Smooth muscle cell (in vitro differentiated cells): ENCODE results near the gene REPIN1. TPM values are rescaled to one million over a fixed set of nuclear protein-coding genes. Genes with fewer than 3 reads are reported as not detected.

Experiments
- DNase-seq: peaks from one replicate; lab custom pipeline; 2025; ENCODE audit not compliant: unreplicated experiment; lab: John Stamatoyannopoulos, UW
- H2AFZ ChIP-seq: fragments of 200-600 bp; sonication (generic); 2 replicates; pipeline ENCODE4 v1.6.0; 2016; ENCODE audit warnings: antibody characterized with exemption, low read depth, mild to moderate bottlenecking
- H3F3A ChIP-seq: fragments of 200-600 bp; sonication (generic); 2 replicates; pipeline ENCODE4 v1.6.0; 2017; ENCODE audit warnings: antibody characterized with exemption, low read depth
- H3K27ac ChIP-seq: fragments of 200-600 bp; sonication (generic); 2 replicates; pipeline ENCODE4 v1.5.1; 2016; ENCODE audit warnings: low read depth, mild to moderate bottlenecking
- H3K27me3 ChIP-seq: fragments of 200-600 bp; sonication (generic); 2 replicates; pipeline ENCODE4 v1.6.1; 2016; ENCODE audit warnings: low read depth, mild to moderate bottlenecking
- H3K36me3 ChIP-seq: fragments of 200-600 bp; sonication (generic); 2 replicates; pipeline ENCODE4 v1.5.1; 2016; ENCODE audit warnings: low read depth
- H3K4me1 ChIP-seq: fragments of 200-600 bp; sonication (generic); 2 replicates; pipeline ENCODE4 v1.5.1; 2016; ENCODE audit warnings: low read depth
- H3K4me2 ChIP-seq: fragments of 200-600 bp; sonication (generic); 2 replicates; pipeline ENCODE4 v1.6.0; 2016; ENCODE audit warnings: mild to moderate bottlenecking
- H3K4me3 ChIP-seq: fragments of 200-600 bp; sonication (generic); 2 replicates; pipeline ENCODE4 v1.5.1; 2016; ENCODE audit warnings: mild to moderate bottlenecking
- H3K79me2 ChIP-seq: fragments of 200-600 bp; sonication (generic); 2 replicates; pipeline ENCODE4 v1.6.0; 2016; ENCODE audit warnings: low read depth, mild to moderate bottlenecking
- H3K9ac ChIP-seq: fragments of 200-600 bp; sonication (generic); 2 replicates; pipeline ENCODE4 v1.6.0; 2016; ENCODE audit warnings: low read depth
- H3K9me3 ChIP-seq: fragments of 200-600 bp; sonication (generic); replicated peaks from 2 replicates; pipeline ENCODE4 v1.5.1; 2016; ENCODE audit warnings: low read depth
- H4K20me1 ChIP-seq: fragments of 200-600 bp; sonication (generic); 2 replicates; pipeline ENCODE4 v1.6.0; 2016; ENCODE audit warnings: low read depth
- WGBS: methylation state at CpG from one replicate; pipeline ENCODE4 v1.1.7; 2016; ENCODE audit warnings: low lambda C conversion rate; 5-methylcytosine and 5-hydroxymethylcytosine counted together
- polyA plus RNA-seq: library from polyadenylated mRNA; unstranded; fragments of >200 nt; fragmentation: Nextera tagmentation; extraction: Ambion mirVana; gene quantifications from 2 replicates; pipeline ENCODE4 v1.2.1, GENCODE V29; 2016
- total RNA-seq: library from RNA; depleted of rRNA; stranded (reverse); fragments of >200 nt; gene quantifications from 2 replicates; pipeline ENCODE4 v1.2.3, GENCODE V29; 2014
- TF ChIP-seq, protein P1 (sequence below): fragments of 200-600 bp; sonication (generic); IDR thresholded peaks from 2 replicates; pipeline ENCODE4 v1.5.1; 2017; ENCODE audit warnings: borderline replicate concordance, mild to moderate bottlenecking, antibody characterized with exemption; ENCODE audit not compliant: insufficient read depth, poor library complexity, severe bottlenecking

The REPIN1 gene
- total and polyA plus RNA-seq, 2 experiments from 2014 or later: 55.5 to 60.9 TPM

DNA sequence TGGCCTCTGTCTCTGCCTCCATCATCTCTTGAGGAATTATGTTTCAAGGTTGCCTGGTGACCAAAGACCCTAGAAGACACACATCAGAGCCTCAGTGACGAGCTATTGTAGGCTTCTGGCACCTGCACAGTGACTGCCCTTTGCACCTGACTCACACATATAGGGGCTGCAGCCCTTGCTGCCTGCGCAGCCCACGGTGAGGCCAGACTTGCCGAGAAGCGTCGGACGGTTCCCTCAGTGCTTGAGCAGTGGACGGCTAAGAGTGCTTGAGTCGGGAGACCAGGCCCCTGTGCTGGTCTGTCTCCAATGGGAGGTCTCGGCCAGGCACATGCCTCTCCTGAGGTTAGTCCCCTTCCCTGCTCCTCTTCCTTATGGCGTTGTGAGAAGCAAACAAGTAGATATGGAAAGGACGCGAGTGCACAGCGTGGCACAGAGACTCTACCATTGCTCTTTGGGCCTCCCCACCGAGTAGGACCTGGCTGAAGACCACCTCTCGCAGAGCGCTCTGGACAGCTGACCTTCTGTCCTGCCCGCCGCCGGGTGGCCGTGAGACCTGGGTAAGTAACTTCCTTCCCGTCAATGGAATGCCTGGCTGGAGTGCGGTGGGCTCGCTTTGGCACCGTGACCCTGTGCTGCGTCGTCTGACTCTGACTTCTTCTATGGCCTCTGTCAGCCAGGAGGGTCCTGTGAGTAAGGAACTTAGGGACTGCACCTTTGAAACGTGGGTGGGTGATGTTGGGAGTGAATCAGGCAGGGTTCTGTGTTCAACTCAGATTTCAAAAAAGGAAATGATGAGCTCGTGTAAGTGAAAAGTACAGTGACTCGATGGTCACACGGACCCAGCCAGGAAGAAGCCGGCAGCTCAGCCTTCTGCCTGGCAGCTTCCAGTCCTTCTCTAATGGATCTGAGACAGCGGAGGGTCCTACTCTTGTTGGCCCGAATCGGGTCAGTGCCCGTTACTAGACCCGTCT, 44.2 kb downstream of the REPIN1 start:
- 88% methylated on average over 37 of the region's 37 CpGs for WGBS
- H3K9me3 ChIP-seq: no peaks in the 10 kb centered on the region
- no peaks in the 10 kb centered on the region for H3K27me3 ChIP-seq
- no peaks in the 10 kb centered on the region for H3K79me2 ChIP-seq
- TF ChIP-seq, protein P1, sequence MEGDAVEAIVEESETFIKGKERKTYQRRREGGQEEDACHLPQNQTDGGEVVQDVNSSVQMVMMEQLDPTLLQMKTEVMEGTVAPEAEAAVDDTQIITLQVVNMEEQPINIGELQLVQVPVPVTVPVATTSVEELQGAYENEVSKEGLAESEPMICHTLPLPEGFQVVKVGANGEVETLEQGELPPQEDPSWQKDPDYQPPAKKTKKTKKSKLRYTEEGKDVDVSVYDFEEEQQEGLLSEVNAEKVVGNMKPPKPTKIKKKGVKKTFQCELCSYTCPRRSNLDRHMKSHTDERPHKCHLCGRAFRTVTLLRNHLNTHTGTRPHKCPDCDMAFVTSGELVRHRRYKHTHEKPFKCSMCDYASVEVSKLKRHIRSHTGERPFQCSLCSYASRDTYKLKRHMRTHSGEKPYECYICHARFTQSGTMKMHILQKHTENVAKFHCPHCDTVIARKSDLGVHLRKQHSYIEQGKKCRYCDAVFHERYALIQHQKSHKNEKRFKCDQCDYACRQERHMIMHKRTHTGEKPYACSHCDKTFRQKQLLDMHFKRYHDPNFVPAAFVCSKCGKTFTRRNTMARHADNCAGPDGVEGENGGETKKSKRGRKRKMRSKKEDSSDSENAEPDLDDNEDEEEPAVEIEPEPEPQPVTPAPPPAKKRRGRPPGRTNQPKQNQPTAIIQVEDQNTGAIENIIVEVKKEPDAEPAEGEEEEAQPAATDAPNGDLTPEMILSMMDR: no peak
- H3K9ac ChIP-seq: no peak overlapping the region
- DNase-seq: no peak
- H3K4me3 ChIP-seq: no peak overlapping the region
- no peaks in the 10 kb centered on the region for H3F3A ChIP-seq
- no peaks in the 10 kb centered on the region for H3K36me3 ChIP-seq
- no peak overlapping the region for H3K4me2 ChIP-seq
- H3K27ac ChIP-seq: no peak overlapping the region
- no peaks in the 10 kb centered on the region for H4K20me1 ChIP-seq
- no peak overlapping the region for H2AFZ ChIP-seq
- H3K4me1 ChIP-seq: no peaks in the 10 kb centered on the region

DNA sequence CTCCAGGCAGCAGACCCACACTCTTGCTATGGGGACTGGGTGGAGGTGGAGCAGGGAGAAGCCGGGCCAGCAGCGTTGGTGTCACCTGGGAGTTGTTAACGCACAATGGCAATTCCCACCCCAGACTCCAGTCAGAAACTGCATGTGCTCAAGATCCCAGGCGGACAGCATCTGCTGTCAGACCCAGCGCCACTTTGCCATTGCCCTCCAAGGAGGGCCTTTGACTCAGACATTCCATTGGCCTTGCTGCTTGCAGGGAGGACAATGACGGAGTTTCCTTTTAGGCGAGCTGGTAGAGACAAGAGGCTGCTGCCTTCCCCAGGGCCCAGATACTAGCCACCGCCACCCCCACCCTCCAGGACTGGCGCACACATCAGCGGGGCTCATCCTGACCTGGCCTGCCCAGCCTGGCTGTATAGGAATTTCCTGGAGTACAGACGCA, 45.0 kb downstream of the REPIN1 start:
- H2AFZ ChIP-seq: no peak overlapping the region
- DNase-seq: no peak
- H3K9ac ChIP-seq: no peak overlapping the region
- H3K4me1 ChIP-seq: no peaks in the 10 kb centered on the region
- H3F3A ChIP-seq: no peaks in the 10 kb centered on the region
- H3K79me2 ChIP-seq: no peaks in the 10 kb centered on the region
- H3K27me3 ChIP-seq: no peaks in the 10 kb centered on the region
- H3K4me3 ChIP-seq: no peak overlapping the region
- 94% methylated on average over 11 of the region's 11 CpGs for WGBS
- H4K20me1 ChIP-seq: no peaks in the 10 kb centered on the region
- no peaks in the 10 kb centered on the region for H3K36me3 ChIP-seq
- TF ChIP-seq, protein P1: no peak
- H3K4me2 ChIP-seq: no peak overlapping the region
- no peaks in the 10 kb centered on the region for H3K9me3 ChIP-seq
- no peak overlapping the region for H3K27ac ChIP-seq

DNA sequence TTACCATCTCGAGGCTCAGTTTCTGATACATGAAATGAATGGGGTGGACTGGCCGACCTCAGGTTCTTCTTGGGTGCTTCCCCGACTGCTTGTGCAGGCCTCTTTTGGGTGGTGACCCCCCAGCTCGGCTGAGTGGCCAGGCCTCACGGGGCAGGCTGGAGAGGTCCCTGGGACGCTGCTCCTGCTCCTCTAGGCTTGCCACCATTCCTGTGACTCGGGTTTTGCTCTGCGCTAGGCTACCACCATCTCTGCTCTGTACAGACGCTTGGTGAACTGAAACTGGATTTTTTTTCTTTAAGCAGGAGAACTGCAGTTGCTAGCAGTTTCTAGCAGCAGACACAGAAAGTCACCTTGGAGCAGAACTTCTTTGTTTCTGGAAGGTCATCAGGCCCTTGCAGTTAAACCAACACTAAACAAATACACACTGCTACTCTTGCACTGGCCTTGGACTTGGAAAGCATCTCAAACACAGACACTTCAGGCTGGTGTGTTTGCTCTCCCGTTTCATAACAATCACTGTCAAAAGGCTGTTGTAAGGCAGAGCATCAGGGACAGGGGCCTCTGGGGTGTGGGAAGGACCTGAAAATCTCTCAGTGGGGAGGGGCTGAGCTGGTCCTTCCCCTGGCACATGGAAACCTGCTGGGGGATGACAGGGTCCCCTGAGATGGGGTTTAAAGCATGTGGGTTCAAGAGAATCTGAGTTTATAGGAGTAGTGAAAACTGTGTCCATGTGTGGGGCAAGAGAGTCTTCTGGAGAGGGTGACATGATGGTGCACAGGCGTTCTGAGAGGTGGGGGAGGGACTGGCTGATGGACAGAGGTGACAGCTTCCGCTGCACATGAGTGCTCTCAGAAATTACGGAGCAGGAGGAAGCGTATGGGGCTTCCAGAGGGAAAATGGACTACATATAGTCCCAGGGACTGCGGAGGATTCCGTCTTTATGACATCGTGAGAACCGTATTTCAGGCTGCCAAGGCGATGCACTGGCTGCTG, 46.8 kb downstream of the REPIN1 start:
- Histone ChIP-seq H3K9me3 (no peaks in the 10 kb centered on the region), H3K27me3 (no peaks in the 10 kb centered on the region), H3K36me3 (no peaks in the 10 kb centered on the region), H3K4me3 (no peak overlapping the region), H3K9ac (no peak overlapping the region), H2AFZ (no peak overlapping the region), H3F3A (no peaks in the 10 kb centered on the region), H4K20me1 (no peaks in the 10 kb centered on the region), H3K4me1 (no peaks in the 10 kb centered on the region), H3K27ac (no peak overlapping the region), H3K4me2 (no peak overlapping the region), H3K79me2 (no peaks in the 10 kb centered on the region)
- 94% methylated on average over 19 of the region's 19 CpGs for WGBS
- TF ChIP-seq, protein P1: no peak
- no peak for DNase-seq
